Heart left ventricle (tissue), 11 donors: ENCODE data around the gene F11R. TPM values are rescaled to one million over a fixed set of nuclear protein-coding genes. Genes with fewer than 3 reads are reported as not detected.

Source experiments
- polyA plus RNA-seq, 2 donors: library from polyadenylated mRNA; stranded (reverse); fragments of 200-250 nt; gene quantifications; one replicate each; pipeline ENCODE4 v1.2.3, GENCODE V29; 2013
- total RNA-seq, 9 donors: library from RNA; depleted of rRNA in 2 of 9; stranded (reverse); fragments of >200 nt in 2 of 9; fragmentation: NEBNext Ultra II Directional in 3 of 9; extraction: Animal tissue kit (Norgen Biotek cat#: 25700) in 3 of 9; gene quantifications; one replicate each; pipeline versions ENCODE4 v1.1.0 to v1.2.4, GENCODE V29; 2016 to 2023
- donor health status: ischemic (EF 13 %, LVEDD 7.1; RV severe dilation, severe dysfunction).
- donor health status: healthy with polysubstance abuse.
- donor health status: DM: no; HTN: yes; CAD: no.
- donor health status: DM: no; HTN: no; CAD: no.
- donor health status: ischemic (EF 25% LVEDD 5.7; RV mildly dilated, moderate dysfunction).
- donor health status: healthy.
- donor health status: DM: yes; HTN: yes; CAD: no.
- donor health status: PGD.
- donor health status: nonischemic (EF 23%, LVEDD 6.1; RV moderate dilation, normal function).

Gene F11R
- total and polyA plus RNA-seq, 11 donors: 7.4 to 23.4 (median 10.9) TPM

Other genes starting within 250 kb of the F11R start
- gene LY9, start 225.0 kb downstream of the F11R start, total RNA-seq: 1 to 10 TPM in 1 of 9 donors, under 1 TPM in 4, not detected in 4; 0.06 to 2.5 (median 0.37) TPM
- gene LY9, start 225.0 kb downstream of the F11R start, polyA plus RNA-seq: under 1 TPM in 1 of 2 donors, not detected in 1; 0.18 TPM
- 1 to 10 TPM in 2 of 9 donors, under 1 TPM in 2, not detected in 5; 0.10 to 2.2 (median 1.2) TPM for gene CD244, start 158.3 kb downstream of the F11R start, total RNA-seq
- under 1 TPM; 0.08 to 0.22 TPM for gene CD244, start 158.3 kb downstream of the F11R start, polyA plus RNA-seq
- gene ITLN1, start 136.0 kb downstream of the F11R start, total RNA-seq: 1,000 to 10,000 TPM in 1 of 9 donors, 10 to 100 TPM in 1, 1 to 10 TPM in 3, under 1 TPM in 2, not detected in 2; 0.35 to 2,168 (median 2.6) TPM
- gene ITLN1, start 136.0 kb downstream of the F11R start, polyA plus RNA-seq: 1 to 10 TPM in 1 of 2 donors, under 1 TPM in 1; 0.62 to 2.1 TPM
- gene ITLN2, start 66.3 kb downstream of the F11R start, total RNA-seq: 1 to 10 TPM in 1 of 9 donors, under 1 TPM in 1, not detected in 7; 0.46 to 4.1 TPM
- gene ITLN2, start 66.3 kb downstream of the F11R start, polyA plus RNA-seq: under 1 TPM; 0.15 to 0.23 TPM
- gene TSTD1, start 17.8 kb upstream of the F11R start, total RNA-seq: 10 to 100 TPM in 7 of 9 donors, 1 to 10 TPM in 2; 6.1 to 22.7 (median 14.4) TPM
- gene TSTD1, start 17.8 kb upstream of the F11R start, polyA plus RNA-seq: 10 to 100 TPM; 14.7 to 16.2 TPM
- 10 to 100 TPM; 20.2 to 51.1 (median 28.2) TPM for gene USF1, start 24.8 kb upstream of the F11R start, total RNA-seq
- 10 to 100 TPM; 31.9 to 43.0 TPM for gene USF1, start 24.8 kb upstream of the F11R start, polyA plus RNA-seq
- 10 to 100 TPM in 2 of 9 donors, 1 to 10 TPM in 7; 1.7 to 32.2 (median 2.1) TPM for gene ARHGAP30, start 48.7 kb upstream of the F11R start, total RNA-seq
- gene ARHGAP30, start 48.7 kb upstream of the F11R start, polyA plus RNA-seq: 1 to 10 TPM; 1.3 to 3.0 TPM
- under 1 TPM in 2 of 9 donors, not detected in 7; 0.07 to 0.53 TPM for gene NECTIN4, start 68.4 kb upstream of the F11R start, total RNA-seq
- under 1 TPM in 1 of 2 donors, not detected in 1; 0.03 TPM for gene NECTIN4, start 68.4 kb upstream of the F11R start, polyA plus RNA-seq
- 10 to 100 TPM in 3 of 9 donors, 1 to 10 TPM in 6; 2.4 to 13.3 (median 6.1) TPM for gene KLHDC9, start 77.2 kb upstream of the F11R start, total RNA-seq
- 1 to 10 TPM in 1 of 2 donors, under 1 TPM in 1; 0.43 to 3.2 TPM for gene KLHDC9, start 77.2 kb upstream of the F11R start, polyA plus RNA-seq
- gene PFDN2, start 96.9 kb upstream of the F11R start, total RNA-seq: 10 to 100 TPM; 38.3 to 59.1 (median 49.4) TPM
- gene PFDN2, start 96.9 kb upstream of the F11R start, polyA plus RNA-seq: 100 to 1,000 TPM; 162 to 234 TPM
- gene NIT1, start 97.0 kb upstream of the F11R start, total RNA-seq: 10 to 100 TPM; 28.1 to 42.7 (median 34.7) TPM
- gene NIT1, start 97.0 kb upstream of the F11R start, polyA plus RNA-seq: 10 to 100 TPM; 25.8 to 34.3 TPM
- 10 to 100 TPM; 20.8 to 36.0 (median 26.5) TPM for gene DEDD, start 111.5 kb upstream of the F11R start, total RNA-seq
- gene DEDD, start 111.5 kb upstream of the F11R start, polyA plus RNA-seq: 10 to 100 TPM; 13.8 to 38.8 TPM
- gene UFC1, start 132.8 kb upstream of the F11R start, total RNA-seq: 10 to 100 TPM; 54.4 to 86.9 (median 73.2) TPM
- 100 to 1,000 TPM in 1 of 2 donors, 10 to 100 TPM in 1; 60.7 to 131 TPM for gene UFC1, start 132.8 kb upstream of the F11R start, polyA plus RNA-seq
- gene USP21, start 138.3 kb upstream of the F11R start, total RNA-seq: 10 to 100 TPM; 12.3 to 20.0 (median 14.6) TPM
- 10 to 100 TPM; 13.0 TPM for gene USP21, start 138.3 kb upstream of the F11R start, polyA plus RNA-seq
- 10 to 100 TPM in 8 of 9 donors, 1 to 10 TPM in 1; 9.7 to 16.7 (median 13.7) TPM for gene PPOX, start 145.3 kb upstream of the F11R start, total RNA-seq
- 10 to 100 TPM; 10.7 to 24.3 TPM for gene PPOX, start 145.3 kb upstream of the F11R start, polyA plus RNA-seq
- 10 to 100 TPM; 18.2 to 34.1 (median 22.4) TPM for gene B4GALT3, start 156.4 kb upstream of the F11R start, total RNA-seq
- 10 to 100 TPM; 13.4 to 40.8 TPM for gene B4GALT3, start 156.4 kb upstream of the F11R start, polyA plus RNA-seq
- 10 to 100 TPM in 3 of 9 donors, 1 to 10 TPM in 6; 1.6 to 65.2 (median 8.4) TPM for gene ADAMTS4, start 177.9 kb upstream of the F11R start, total RNA-seq
- 1 to 10 TPM; 5.7 to 6.1 TPM for gene ADAMTS4, start 177.9 kb upstream of the F11R start, polyA plus RNA-seq
- gene NDUFS2, start 181.2 kb upstream of the F11R start, total RNA-seq: 100 to 1,000 TPM; 214 to 460 (median 297) TPM
- 100 to 1,000 TPM; 157 to 189 TPM for gene NDUFS2, start 181.2 kb upstream of the F11R start, polyA plus RNA-seq
- gene FCER1G, start 194.1 kb upstream of the F11R start, total RNA-seq: 100 to 1,000 TPM in 1 of 9 donors, 10 to 100 TPM in 5, 1 to 10 TPM in 3; 2.9 to 157 (median 17.1) TPM
- 10 to 100 TPM; 14.6 to 40.0 TPM for gene FCER1G, start 194.1 kb upstream of the F11R start, polyA plus RNA-seq
- gene APOA2, start 202.5 kb upstream of the F11R start, total RNA-seq: not detected
- not detected for gene APOA2, start 202.5 kb upstream of the F11R start, polyA plus RNA-seq
- 10 to 100 TPM; 24.1 to 37.1 (median 31.1) TPM for gene TOMM40L, start 204.9 kb upstream of the F11R start, total RNA-seq
- gene TOMM40L, start 204.9 kb upstream of the F11R start, polyA plus RNA-seq: 10 to 100 TPM; 28.8 to 29.1 TPM
- gene NR1I3, start 217.1 kb upstream of the F11R start, total RNA-seq: not detected
- under 1 TPM in 1 of 2 donors, not detected in 1; 0.23 TPM for gene NR1I3, start 217.1 kb upstream of the F11R start, polyA plus RNA-seq
- under 1 TPM in 8 of 9 donors, not detected in 1; 0.29 to 0.62 (median 0.49) TPM for gene PCP4L1, start 237.6 kb upstream of the F11R start, total RNA-seq
- under 1 TPM; 0.19 to 0.42 TPM for gene PCP4L1, start 237.6 kb upstream of the F11R start, polyA plus RNA-seq